ENCODE results near the gene SLC16A3.
"Not testable (repeated sequence)": the region's sequence is repeated elsewhere in the genome, so short reads cannot be mapped to it uniquely, and the experiment has no call there.

Gene SLC16A3

DNA sequence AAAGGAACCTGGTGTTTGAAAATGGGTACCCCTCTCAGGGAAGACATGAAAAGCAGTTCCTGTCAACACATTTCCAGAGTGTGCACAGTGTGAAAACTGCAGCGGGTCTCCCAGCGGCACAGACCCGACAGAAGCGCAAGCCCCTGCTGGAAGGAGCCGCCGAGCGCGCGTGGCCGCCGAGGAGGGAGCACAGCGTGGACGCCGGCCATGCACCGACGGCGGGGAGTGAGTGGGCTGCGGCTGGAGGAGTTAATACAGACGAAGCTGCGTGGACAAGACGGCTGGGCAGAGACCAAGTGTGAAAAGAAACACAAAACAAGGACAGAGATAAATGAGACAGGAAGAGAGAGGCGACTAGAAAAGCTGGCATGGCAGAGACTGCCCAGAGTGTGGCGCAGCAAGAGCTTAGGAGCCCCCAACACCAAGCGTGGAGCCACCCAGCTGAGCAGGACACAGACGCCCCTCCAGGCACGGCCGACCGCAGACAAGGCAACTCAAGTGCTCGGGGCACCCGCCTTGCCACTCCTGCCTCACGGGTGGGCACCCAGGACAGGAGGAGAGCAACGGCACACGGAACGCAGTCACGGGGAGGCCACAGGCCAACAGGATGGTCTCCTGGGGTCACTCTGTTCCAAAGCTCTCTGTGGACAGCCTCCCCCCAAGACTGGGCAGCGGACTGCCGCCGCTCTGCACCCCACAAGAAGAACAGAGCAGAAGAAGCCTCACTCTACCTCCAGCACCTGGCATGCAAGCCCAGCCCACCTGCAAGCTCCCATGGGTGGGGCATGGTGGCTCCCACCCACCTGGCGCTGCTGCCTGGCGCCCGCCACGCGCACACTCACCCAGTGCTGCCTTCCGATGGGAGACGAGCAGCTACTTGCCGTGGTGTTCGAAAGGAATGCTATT, 16.5 kb downstream of the SLC16A3 start:
- DNase-seq (ENCODE audit: low spot score) (no peak), FAIRE-seq (peak; percentile 52)

DNA sequence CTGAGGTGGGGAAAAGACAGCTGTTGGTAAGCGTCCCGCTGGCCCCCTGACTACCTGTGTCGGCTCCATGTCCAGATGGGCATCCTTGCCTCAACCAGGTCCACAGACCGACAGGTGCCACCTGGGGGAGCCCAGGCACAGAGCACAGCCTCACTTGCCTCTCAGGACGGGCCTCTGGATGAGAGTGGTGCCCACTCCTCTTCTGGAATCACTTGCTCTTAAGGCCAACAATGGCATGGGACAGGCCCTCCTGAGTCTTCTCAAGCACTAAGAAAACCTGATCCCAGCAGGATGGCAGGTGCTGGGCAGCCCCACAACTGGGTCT, 17.2 kb downstream of the SLC16A3 start:
- no peak for FAIRE-seq
- DNase-seq (ENCODE audit: low spot score), result no peak

DNA sequence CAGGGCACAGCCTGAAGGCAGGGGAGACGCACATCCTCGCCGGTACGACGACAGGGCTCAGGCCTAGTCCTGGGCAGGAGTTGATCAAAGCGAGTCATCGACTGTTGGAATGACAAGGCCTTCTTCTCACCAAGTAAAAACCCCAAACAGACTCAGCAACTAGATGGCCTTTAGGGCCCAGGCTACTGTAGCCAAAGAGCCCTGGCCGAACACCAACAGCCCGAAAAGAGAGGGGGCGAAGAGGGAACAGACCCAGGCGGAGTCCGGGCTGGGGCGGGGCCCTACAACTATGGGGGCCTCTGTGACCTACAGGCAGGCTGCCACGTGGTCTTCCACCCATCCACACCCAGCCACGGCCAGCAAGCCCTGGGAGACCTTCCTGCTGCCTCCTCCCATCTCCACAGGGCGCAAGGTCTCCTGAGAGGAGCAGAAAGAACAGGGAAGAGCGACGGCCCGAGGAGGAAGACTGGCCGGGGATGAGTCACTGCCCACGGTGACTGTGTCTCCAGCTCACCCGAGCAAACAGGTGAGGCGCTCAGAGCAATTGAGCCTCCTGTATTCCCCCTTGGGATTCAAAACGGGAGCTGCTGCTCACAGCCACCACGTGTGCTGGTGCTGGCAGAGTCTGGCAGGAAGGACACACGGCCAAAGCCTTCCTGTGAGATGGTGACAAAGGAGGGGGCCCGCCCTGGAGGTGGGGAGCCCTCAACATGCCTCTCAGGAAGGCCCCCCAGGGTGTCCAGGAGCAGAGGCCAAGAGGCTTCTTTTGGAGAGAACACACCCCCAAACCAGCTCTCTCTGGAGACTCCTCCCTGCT, 17.7 kb downstream of the SLC16A3 start:
- DNase-seq (ENCODE audit: low spot score) (no peak), FAIRE-seq (no peak)

DNA sequence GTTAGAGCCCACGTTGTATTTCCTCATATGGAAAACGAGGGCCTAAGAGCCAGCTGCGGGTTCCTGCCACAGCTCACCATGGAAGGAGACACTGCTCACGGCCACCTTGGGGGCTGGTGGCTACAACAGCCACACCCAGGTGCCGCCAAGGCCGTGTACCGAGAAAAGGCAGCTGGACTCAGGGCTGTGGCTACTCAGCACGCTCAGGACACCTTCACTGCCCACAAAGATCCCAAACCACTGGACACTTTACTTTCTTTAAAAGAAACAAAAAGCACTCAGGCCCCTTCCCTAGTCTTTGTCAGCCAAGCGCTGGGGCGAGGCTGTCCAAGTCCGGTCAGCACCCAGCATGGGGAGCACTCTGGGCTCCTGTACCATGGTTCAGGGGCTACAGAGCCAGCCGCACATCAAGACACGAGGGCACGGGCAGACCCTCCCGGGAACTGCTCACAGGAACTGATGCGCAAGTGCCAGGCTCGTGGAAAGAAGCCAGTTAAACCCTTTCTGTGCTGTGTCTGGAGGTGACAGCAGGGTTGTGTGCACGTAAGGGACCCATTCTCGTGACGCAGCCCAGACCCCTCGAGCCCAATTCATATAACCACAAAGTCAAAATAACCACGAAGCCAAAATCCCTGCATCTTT, 18.5 kb downstream of the SLC16A3 start:
- DNase-seq (ENCODE audit: low spot score), result no peak
- FAIRE-seq, result no peak

DNA sequence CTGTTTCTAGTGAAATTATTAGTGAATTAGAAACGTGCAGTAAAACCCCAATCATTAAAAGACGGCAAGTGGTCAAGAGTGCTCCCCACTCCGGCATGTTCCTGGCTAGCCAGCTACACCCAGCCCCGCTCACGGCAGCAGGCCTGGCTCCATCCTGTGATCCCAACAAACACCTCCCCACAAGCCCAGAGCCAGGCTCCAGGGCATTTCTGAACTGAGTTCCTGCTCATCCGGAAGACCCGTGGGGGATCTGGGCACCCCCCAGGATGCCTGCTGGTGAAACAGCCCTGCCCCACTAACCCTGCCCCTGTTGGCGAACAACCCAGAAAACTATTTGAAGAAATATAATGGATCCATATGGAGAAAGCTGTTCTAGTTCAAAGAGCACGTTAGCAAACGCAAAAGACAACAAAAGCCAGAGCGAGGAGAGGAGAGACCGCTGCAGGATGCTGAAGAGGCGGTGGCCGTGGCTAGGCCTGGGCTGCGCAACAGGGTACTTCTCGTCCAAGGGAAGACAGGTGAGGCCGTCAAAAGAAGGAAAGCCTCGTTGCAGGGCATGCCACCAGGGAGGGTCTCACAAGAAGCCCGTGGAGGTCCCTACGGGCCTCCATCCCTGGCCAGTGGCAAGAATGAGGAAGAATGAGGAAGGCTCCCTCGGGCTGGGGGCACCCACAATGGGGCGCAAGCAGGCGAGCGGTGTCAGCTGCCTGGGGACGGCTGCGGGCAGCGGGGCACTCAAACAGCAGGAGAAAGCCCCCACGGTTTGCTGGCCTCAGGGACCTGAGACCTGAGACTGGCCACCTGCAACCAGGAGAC, 19.2 kb downstream of the SLC16A3 start:
- DNase-seq (ENCODE audit: low spot score), result no peak
- no peak for FAIRE-seq

DNA sequence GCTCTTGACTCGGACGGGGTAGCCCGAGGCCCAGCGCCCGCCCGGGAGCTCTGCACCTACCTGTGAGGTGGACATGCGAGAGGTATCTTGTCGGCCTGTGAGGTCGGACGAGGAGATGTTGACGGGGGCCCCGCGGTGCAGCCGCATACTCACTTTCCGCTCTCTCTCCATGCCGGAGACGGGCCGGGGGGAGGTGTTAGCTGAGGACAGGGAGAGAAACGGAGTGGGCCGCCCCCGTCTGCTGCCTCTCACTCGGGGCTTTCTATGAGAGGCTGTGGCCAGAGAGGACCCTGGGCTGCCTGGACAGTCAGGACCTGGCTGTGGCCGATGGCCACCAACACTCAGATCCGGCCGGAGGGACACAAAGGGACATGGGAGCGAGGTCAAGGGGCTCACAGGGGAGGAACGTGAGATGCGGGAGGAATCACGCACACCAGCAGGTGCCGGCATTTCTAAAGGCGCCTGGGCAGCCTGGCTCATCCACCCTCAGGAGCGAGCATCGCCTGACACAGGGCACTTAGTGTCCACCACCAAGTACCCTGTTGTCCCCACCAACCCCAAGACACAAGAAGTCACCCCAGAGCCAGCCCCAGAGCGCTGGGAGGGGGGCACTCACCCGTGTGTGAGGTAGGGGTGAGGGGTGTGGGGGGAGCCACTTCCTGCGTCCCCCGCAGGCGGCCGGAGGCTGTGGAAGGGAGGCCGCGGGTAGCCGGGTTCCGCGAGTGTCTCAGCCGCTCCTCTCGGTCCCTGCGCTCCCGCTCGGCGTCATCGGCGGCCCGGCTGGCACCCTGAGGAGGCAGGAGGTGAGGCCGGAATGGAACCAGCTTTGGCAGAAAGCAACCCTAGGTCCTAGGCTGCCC, 20.2 kb downstream of the SLC16A3 start:
- DNase-seq (ENCODE audit: low spot score) (no peak), FAIRE-seq (no peak)

DNA sequence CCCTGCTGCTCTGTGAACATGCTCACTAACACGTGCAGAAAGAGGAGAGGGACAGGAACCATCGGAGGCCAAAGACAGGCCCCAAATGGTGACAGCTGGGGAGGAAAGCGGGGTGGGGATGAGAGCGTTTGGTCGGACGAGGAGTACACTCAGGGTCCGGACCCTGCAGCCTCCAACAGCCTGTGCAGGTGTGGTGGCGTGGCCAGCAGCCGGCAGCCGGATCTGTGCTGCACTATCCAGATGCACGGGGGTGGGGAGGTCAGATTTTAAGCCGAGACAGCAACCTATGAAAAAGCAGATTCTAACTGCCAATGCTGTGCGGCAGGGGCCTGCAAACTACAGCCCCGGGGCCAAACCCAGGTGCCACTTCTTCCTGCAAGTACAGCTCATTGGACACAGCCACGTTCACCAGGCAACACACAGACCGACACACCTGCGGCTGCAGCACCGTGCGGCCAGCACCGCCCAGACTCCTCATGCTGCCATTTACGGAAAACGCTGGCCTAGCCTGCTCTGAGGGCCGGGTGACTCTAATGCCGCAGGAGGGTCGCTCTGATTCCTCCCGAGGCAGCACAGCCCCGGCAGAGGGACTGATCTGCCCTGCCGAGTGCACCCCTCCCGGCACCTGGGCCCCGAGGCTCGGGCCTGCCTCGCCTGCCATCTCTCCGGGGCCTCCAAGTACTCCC, 21.2 kb downstream of the SLC16A3 start:
- no peak for DNase-seq (ENCODE audit: low spot score)
- FAIRE-seq, result no peak

DNA sequence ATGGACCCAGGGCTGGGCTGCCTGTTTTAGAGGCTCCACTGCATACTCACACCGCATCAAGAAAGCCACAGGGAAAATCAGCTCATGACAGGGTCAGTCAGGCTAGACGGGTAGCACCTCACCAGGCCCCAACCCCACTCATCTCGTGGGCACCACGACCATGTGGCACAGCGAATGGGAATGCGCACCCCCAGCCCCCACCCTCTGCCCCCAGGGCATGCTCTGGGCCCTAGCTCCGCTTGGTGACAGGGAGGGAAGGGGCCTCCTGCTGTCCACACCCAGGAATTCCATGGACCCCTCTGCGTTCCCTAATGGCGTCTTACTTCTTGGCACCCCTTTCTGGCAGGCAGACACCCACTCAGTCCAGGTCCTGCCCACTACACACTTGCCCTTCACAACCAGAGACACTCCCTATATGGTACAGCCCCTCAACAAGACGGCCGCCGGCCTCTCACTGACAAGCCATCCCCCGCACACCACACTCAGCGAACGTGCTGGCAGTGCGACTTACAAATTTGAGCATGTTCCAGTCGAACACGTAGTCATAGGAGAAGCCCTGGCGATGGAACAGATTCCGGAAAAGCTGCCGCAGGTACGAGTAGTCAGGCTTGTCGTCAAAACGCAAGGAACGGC, 22.1 kb downstream of the SLC16A3 start:
- no peak for DNase-seq (ENCODE audit: low spot score)
- no peak for FAIRE-seq

DNA sequence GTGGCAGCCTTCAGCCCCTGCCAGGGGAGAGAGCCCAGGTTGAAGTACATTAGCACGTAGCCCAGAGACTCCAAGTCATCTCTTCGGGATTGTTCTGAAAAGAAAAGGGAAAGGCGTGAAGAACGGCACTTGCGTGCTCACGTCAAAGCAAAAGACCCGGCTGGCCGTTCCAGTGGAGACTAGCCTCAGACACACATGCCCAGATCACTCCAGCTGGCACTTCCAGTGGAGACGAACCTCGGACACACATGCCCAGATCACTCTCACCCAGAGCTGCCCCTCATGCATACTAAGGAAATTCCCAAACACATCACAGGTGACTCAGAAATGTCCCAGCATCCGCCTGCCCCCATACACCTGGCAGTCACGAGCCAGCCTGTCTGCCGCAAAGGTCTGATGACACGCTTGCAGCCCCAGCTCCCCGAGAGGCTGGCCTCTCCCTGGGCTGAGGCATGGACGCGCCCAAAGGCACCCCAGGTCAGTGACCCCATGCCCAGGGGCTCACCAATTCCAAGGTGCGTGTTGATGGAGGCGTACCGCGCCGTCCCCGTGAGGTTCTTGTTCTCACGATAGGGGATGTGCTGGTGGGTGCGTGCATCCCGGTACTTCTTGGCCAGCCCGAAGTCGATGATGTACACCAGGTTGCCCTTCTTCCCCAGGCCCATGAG, 23.8 kb downstream of the SLC16A3 start:
- FAIRE-seq (no peak), DNase-seq (ENCODE audit: low spot score) (no peak)

DNA sequence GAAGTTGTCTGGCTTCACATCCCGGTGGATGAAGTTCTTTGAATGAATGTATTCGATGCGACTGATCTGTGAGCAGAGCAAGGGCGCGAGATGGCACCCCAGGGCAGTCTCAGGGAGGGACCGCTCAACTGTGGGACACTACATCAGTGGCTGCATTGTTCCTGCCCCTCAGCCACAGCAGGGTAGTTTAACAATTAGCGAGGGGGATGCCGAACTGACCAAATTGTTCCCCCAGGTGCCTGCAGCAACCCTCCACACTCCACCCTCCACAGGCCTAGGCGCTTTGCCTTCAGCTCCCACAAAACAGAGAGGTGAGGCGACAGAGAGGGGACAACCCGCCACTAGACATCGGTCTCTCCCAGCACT, 24.3 kb downstream of the SLC16A3 start:
- no peak for FAIRE-seq
- no peak for DNase-seq (ENCODE audit: low spot score)

DNA sequence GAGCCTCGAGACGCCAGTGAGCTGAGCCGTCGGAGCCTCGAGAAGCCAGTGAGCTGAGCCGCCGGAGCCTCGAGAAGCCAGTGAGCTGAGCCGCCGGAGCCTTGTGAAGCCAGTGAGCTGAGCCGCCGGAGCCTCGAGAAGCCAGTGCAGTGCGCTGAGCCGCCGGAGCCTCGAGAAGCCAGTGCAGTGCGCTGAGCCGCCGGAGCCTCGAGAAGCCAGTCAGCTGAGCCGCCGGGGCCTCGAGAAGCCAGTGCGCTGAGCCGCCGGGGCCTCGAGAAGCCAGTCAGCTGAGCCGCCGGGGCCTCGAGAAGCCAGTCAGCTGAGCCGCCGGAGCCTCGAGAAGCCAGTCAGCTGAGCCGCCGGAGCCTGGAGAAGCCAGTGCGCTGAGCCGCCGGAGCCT, 25.3 kb downstream of the SLC16A3 start:
- not testable (repeated sequence) for FAIRE-seq; DNase-seq (ENCODE audit: low spot score)

DNA sequence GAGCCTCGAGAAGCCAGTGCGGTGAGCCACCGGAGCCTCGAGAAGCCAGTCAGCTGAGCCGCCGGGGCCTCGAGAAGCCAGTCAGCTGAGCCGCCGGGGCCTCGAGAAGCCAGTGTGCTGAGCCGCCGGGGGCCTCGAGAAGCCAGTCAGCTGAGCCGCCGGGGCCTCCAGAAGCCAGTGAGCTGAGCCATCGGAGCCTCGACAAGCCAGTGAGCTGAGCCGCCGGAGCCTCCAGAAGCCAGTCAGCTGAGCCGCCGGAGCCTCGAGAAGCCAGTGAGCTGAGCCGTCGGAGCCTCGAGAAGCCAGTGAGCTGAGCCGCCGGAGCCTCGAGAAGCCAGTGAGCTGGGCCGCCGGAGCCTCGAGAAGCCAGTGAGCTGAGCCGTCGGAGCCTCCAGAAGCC, 25.9 kb downstream of the SLC16A3 start:
- not testable (repeated sequence) for DNase-seq (ENCODE audit: low spot score); FAIRE-seq

DNA sequence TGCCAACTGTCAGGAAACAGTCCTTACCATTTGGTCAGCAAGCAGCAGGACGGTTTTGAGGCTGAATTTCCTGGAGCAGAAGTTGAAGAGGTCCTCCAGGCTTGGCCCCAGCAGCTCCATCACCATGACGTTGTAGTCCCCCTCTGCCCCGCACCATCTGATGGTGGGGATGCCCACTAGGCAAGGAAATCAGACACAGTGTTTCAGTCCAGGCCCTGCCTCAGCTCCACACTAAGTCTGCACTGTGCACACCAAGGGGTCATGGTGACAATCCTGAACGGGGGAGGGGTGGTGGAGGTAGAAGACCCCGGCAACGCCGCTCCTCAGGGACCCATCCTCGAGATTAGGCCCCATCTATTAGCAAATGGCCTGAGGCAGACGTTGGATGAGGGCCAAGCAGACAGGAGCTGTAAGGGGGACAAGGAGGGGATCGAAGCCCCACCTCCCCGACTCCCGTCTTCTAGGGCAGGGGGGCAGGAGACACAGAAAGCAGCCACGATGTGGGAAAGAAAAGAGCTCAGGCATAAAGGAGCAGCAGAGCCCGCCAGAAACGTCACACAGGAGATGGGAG, 26.6 kb downstream of the SLC16A3 start:
- no peak for FAIRE-seq
- DNase-seq (ENCODE audit: low spot score), result no peak

DNA sequence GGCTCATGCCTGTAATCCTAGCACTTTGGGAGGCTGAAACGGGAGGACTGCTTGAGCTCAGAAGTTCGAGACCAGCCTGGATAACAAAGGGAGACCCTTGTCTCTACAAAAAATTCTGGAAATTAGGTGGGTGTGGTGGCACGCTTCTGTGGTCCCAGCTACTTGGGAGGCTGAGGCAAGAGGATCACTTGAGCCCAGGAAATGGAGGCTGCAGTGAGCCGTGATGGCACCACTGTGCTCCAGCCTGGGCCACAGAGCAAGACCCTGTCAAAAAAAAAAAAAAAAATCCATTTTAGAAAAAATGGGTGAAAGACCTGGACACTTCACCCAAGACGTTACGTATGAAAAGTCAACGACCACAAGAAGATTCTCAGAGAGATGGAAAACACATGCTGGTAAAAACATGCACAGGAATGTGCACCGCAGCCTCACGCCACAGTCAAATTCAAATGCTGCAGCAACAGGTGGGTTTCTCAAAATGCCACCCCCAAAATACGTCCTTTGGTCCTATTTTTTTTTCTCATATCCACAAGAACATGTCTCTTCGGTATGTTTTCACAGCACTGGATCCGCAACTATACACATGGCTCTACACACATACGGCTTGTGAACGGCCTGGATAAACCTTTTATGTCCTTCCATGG, 27.5 kb downstream of the SLC16A3 start:
- no peak for FAIRE-seq

DNA sequence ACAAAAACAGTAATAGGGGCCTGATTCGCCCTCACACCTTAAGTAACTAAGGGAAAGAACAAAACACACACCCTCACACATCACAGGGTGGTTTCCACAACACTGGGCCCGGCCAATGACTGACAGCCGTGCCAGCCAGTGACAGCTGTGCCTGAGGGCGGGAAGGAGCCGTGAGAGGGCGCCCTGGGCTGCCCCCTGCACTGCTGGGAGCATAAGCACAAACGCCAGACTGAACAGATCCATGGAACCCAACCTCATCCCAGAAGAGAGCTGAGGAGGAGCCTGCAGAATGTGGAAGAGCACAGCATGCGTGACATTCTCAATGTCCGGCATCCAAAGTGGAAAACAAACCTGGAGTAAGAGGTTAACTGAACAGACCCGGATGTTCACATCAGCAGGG, 28.6 kb downstream of the SLC16A3 start:
- DNase-seq (ENCODE audit: low spot score) (no peak), FAIRE-seq (no peak)

More for the DNA sequence above, 27.5 kb downstream of the SLC16A3 start:
- DNase-seq (ENCODE audit: low spot score), result no peak

DNA sequence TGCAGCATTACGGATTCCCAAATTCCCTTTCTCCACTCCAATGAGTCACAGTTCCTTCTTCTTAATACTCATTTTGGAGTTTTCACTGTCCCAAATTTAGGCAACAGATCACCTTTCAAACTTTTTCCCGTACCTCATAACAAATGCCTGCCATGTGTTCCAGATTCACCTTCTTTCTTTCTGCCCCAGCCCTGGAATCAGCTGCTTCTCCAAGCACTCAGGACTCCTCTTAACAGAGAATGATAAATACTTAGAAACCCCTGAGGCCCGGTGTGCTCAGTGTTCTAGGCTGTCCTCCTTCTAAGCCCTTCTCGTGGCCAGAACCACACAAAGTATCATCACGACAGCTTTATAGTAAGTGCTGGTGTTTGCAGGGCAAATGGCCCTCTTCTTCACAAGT, 29.7 kb downstream of the SLC16A3 start:
- DNase-seq (ENCODE audit: low spot score) (no peak), FAIRE-seq (no peak)

DNA sequence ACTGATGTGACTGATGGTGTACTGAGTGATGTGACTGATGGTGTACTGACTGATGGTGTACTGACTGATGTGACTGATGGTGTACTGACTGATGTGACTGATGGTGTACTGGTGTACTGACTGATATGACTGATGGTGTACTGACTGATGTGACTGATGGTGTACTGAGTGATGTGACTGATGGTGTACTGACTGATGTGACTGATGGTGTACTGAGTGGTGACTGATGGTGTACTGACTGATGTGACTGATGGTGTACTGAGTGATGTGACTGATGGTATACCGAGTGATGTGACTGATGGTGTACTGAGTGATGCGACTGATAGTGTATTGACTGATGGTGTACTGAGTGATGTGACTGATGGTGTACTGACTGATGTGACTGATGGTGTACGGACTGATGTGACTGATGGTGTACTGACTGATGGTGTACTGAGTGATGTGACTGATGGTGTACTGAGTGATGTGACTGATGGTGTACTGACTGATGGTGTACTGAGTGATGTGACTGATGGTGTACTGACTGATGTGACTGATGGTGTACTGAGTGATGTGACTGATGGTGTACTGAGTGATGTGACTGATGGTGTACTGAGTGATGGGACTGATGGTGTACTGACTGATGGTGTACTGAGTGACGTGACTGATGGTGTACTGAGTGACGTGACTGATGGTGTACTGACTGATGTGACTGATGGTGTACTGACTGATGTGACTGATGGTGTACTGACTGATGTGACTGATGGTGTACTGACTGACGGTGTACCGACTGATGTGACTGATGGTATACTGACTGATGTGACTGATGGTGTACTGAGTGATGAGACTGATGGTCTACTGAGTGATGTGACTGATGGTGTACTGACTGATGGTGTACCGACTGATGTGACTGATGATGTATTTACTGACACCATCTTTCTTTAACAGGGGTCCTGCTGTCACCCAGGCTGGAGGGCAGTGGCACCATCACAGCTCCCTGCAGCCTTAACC, 31.4 kb downstream of the SLC16A3 start:
- peak; percentile 94 for FAIRE-seq
- DNase-seq (ENCODE audit: low spot score), result not testable (repeated sequence)

Measured in urothelium cell line (cell line).